IMR-90 (cell line): Measurements from ENCODE around the gene SH3RF3. TPM values are rescaled to one million over a fixed set of nuclear protein-coding genes. Genes with fewer than 3 reads are reported as not detected.
A peak's percentile ranks its signal among the peaks of the same experiment; 100 is the strongest.

ENCODE experiments used
- ATAC-seq: fragments of 200-7000 bp; cut with Tn5 transposase; 2 replicates; pipeline ENCODE4 v1.9.1; 2020; ENCODE audit warnings: low read depth, mild to moderate bottlenecking, moderate library complexity
- BruUV-seq: library from RNA; stranded (reverse); fragments of 400-500 nt; replicated peaks from 2 replicates; lab custom pipeline; 2021; lab: Mats Ljungman, UMichigan
- CTCF ChIA-PET: fragments of 300-600 bp; formaldehyde crosslinking; extraction: SDS; loops from one replicate; lab custom pipeline; 2021; ENCODE audit warnings: antibody characterized with exemption; lab: Yijun Ruan, JAX
- POLR2A ChIA-PET: fragments of 300-600 bp; sonication (Branson Sonifier 250); formaldehyde crosslinking; loops from one replicate; lab custom pipeline; 2022; ENCODE audit warnings: antibody characterized with exemption; ENCODE audit not compliant: unreplicated experiment; lab: Charles Lee
- DNase-seq: peaks from one replicate; pipeline ENCODE4 v3.0.0; 2013
- H2AFZ ChIP-seq: replicated peaks from 2 replicates; pipeline ENCODE3; 2013; ENCODE audit warnings: low read length, mild to moderate bottlenecking; ENCODE audit not compliant: poor library complexity
- H2AK5ac ChIP-seq: 2 replicates; pipeline ENCODE4 v1.6.1; 2013; ENCODE audit warnings: low read depth, low read length, inconsistent platforms
- H2AK9ac ChIP-seq: replicated peaks from 2 replicates; pipeline ENCODE3; 2013; ENCODE audit warnings: mild to moderate bottlenecking, low read depth, low read length, moderate library complexity; ENCODE audit not compliant: poor library complexity
- H2BK120ac ChIP-seq: 2 replicates; pipeline ENCODE4 v1.6.1; 2013; ENCODE audit warnings: low read depth, low read length, inconsistent platforms
- H2BK15ac ChIP-seq: 3 replicates; pipeline ENCODE4 v1.6.1; 2013; ENCODE audit warnings: low read depth, low read length, inconsistent platforms
- H2BK20ac ChIP-seq: 2 replicates; pipeline ENCODE4 v1.6.1; 2013; ENCODE audit warnings: low read depth, mild to moderate bottlenecking, inconsistent platforms, low read length, moderate library complexity
- H2BK5ac ChIP-seq: 2 replicates; pipeline ENCODE4 v1.6.1; 2013; ENCODE audit warnings: mild to moderate bottlenecking, low read depth, low read length, inconsistent platforms; ENCODE audit not compliant: poor library complexity, severe bottlenecking
- H3K14ac ChIP-seq: replicated peaks from 2 replicates; pipeline ENCODE4 v1.6.1; 2013; ENCODE audit warnings: low read depth, low read length, inconsistent platforms
- H3K18ac ChIP-seq: 2 replicates; pipeline ENCODE4 v1.6.1; 2013; ENCODE audit warnings: low read depth, low read length, control low read depth
- H3K23ac ChIP-seq: 2 replicates; pipeline ENCODE4 v1.6.1; 2013; ENCODE audit warnings: low read depth, low read length, inconsistent platforms
- H3K27ac ChIP-seq: 2 replicates; pipeline ENCODE4 v1.5.1; 2013; ENCODE audit warnings: mild to moderate bottlenecking, control low read depth, low read length; ENCODE audit not compliant: insufficient read depth
- H3K27me3 ChIP-seq: 2 replicates; pipeline ENCODE4 v1.6.1; 2013; ENCODE audit warnings: low read length; ENCODE audit not compliant: control insufficient read depth, insufficient read depth
- H3K36me3 ChIP-seq: 2 replicates; pipeline ENCODE4 v1.6.1; 2013; ENCODE audit warnings: low read length, mixed read lengths; ENCODE audit not compliant: control insufficient read depth, insufficient read depth
- H3K4ac ChIP-seq: 2 replicates; pipeline ENCODE4 v1.6.1; 2013; ENCODE audit warnings: low read depth, low read length, inconsistent platforms
- H3K4me1 ChIP-seq: 2 replicates; pipeline ENCODE4 v1.6.1; 2013; ENCODE audit warnings: low read length, mixed read lengths; ENCODE audit not compliant: control insufficient read depth, insufficient read depth
- H3K4me2 ChIP-seq: 2 replicates; pipeline ENCODE4 v1.6.1; 2013; ENCODE audit warnings: low read depth, mild to moderate bottlenecking, control low read depth, low read length, moderate library complexity
- H3K4me3 ChIP-seq: 2 replicates; pipeline ENCODE4 v1.5.1; 2013; ENCODE audit warnings: low read depth, mild to moderate bottlenecking, control low read depth, low read length, moderate library complexity; ENCODE audit not compliant: insufficient read depth
- H3K56ac ChIP-seq: 2 replicates; pipeline ENCODE4 v1.6.1; 2013; ENCODE audit warnings: low read length, inconsistent platforms; ENCODE audit not compliant: insufficient read depth; ENCODE audit errors: extremely low read depth
- H3K79me1 ChIP-seq, 2 experiments: 2 replicates each; pipeline ENCODE4 v1.6.1; 2013; ENCODE audit warnings: low read length in 2 of 2, inconsistent platforms in 1 of 2, low read depth in 1 of 2
- H3K9ac ChIP-seq: 2 replicates; pipeline ENCODE4 v1.6.1; 2013; ENCODE audit warnings: low read depth, low read length, control low read depth
- H3K9me1 ChIP-seq: 2 replicates; pipeline ENCODE4 v1.6.1; 2013; ENCODE audit warnings: low read length, inconsistent platforms; ENCODE audit not compliant: insufficient read depth
- H3K9me3 ChIP-seq: 2 replicates; pipeline ENCODE4 v1.6.1; 2013; ENCODE audit warnings: low read length; ENCODE audit not compliant: control insufficient read depth, insufficient read depth
- H4K20me1 ChIP-seq: 2 replicates; pipeline ENCODE4 v1.6.1; 2013; ENCODE audit warnings: low read length, inconsistent platforms; ENCODE audit not compliant: insufficient read depth
- H4K5ac ChIP-seq: 2 replicates; pipeline ENCODE4 v1.6.1; 2013; ENCODE audit warnings: mild to moderate bottlenecking, low read depth, low read length, control low read depth
- H4K8ac ChIP-seq, 2 experiments: 2 replicates each; pipeline ENCODE4 v1.6.1; 2013; ENCODE audit warnings: low read depth in 2 of 2, low read length in 2 of 2, control low read depth in 1 of 2, inconsistent platforms in 1 of 2
- H4K91ac ChIP-seq: 2 replicates; pipeline ENCODE4 v1.6.1; 2013; ENCODE audit warnings: low read depth, low read length, inconsistent platforms; ENCODE audit not compliant: insufficient read depth
- BHLHE40 ChIP-seq: fragments of 150-350 bp; IDR thresholded peaks from 2 replicates; pipeline ENCODE4 v1.6.1; 2016; ENCODE audit warnings: mild to moderate bottlenecking, low read depth, low read length
- CHD1 ChIP-seq: IDR thresholded peaks from 2 replicates; pipeline ENCODE4 v1.6.1; 2012; ENCODE audit warnings: low read depth, low read length, improper control_type of control experiment
- MXI1 ChIP-seq: IDR thresholded peaks from 2 replicates; pipeline ENCODE4 v1.6.1; 2012; ENCODE audit warnings: low read depth, mild to moderate bottlenecking, low read length, moderate library complexity, borderline replicate concordance
- WGBS, 2 experiments: methylation state at CpG; one replicate each; pipeline versions ENCODE4 v1.1.5 to v1.1.7; 2013; ENCODE audit warnings: missing lambda C conversion rate in 2 of 2; ENCODE audit not compliant: insufficient read length in 1 of 2; ENCODE audit errors: extremely low coverage in 2 of 2; 5-methylcytosine and 5-hydroxymethylcytosine counted together
- dilution Hi-C: fragments of 300-500 bp; cut with HindIII; formaldehyde crosslinking; loops from one replicate; pipeline ENCODE4 v1.14.3; 2018; ENCODE audit warnings: low sequenced_read_pairs; ENCODE audit not compliant: unreplicated experiment
- in situ Hi-C: fragments of 300-500 bp; cut with MboI; formaldehyde crosslinking; loops from 3 replicates; pipeline ENCODE4 v1.14.3; 2019; ENCODE audit warnings: low sequenced_read_pairs, inconsistent platforms, mixed read lengths
- intact Hi-C: fragments of 100-400 bp; cut with micrococcal nuclease; formaldehyde crosslinking; loops from 2 replicates; pipeline ENCODE4 v1.10.0; 2022
- polyA plus RNA-seq, 3 experiments: library from polyadenylated mRNA; depleted of rRNA; stranded (reverse); fragments of >200 nt; gene quantifications; 2 replicates each; pipeline ENCODE4 v1.2.3, GENCODE V29; 2012; ENCODE audit warnings: low replicate concordance in 1 of 3
- total RNA-seq: library from RNA; depleted of rRNA; stranded (reverse); fragments of >200 nt; gene quantifications from 2 replicates; pipeline ENCODE4 v1.2.3, GENCODE V29; 2012

SH3RF3 gene
- total and polyA plus RNA-seq, 2 of the 4 experiments (the other 2 are of a cell fraction) = 3.4 to 5.3 TPM

DNA sequence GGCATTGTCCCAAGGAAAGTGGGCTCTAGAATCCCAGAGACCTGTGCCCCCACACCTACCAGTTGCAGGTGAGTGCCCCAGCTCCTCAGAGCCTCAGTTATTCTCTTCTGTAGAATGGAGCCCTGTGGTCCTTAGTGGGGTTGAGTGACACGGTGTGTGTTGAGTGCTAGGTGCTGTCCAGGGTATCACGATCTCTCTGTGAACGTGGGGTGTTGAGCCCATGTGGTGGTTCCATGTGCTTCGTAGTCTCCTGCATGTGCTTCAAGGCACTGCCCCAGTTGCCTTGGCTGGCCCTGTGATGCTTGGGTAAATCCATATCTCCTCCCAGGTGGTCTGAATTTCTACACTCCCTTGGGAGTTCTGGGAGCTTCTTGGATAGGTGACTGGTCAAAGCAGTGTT is 54.9 kb downstream of the SH3RF3 start:
- DNase-seq = no peak
- H3K56ac ChIP-seq = no peak overlapping the region
- in situ Hi-C loops = no loop called here
- H4K8ac ChIP-seq = peak overlapping the region; percentile 15 to 64; a peak in 2 of 4 replicates
- no peak overlapping the region for H3K4me3 ChIP-seq
- peak overlapping the region; percentile 94 for H2BK120ac ChIP-seq
- ATAC-seq = no peak
- dilution Hi-C loops = no loop called here
- BruUV-seq = no TSS peak
- H2AK5ac ChIP-seq = peak overlapping the region; percentile 94
- intact Hi-C loops = loop anchor here (2.0 kb wide), 1 partner anchor 55 kb away; the partner anchor contains the start of gene SH3RF3
- H2AK9ac ChIP-seq = no peak overlapping the region
- peak overlapping the region; percentile 91 for H2BK5ac ChIP-seq
- no peak overlapping the region for H3K4me2 ChIP-seq
- H3K27ac ChIP-seq = peak overlapping the region; percentile 56; the same call in 1 of the 2 replicates
- peak overlapping the region; percentile 39 for H4K5ac ChIP-seq
- H3K27me3 ChIP-seq = no peaks in the 10 kb centered on the region
- peak overlapping the region; percentile 55; the same call in 2 of the 3 replicates for H2BK15ac ChIP-seq
- peaks cover 71 to 92% of the 10 kb centered on the region in 2 experiments for H3K79me1 ChIP-seq
- peak overlapping the region; percentile 90 for H2BK20ac ChIP-seq
- peaks cover 29% of the 10 kb centered on the region for H3K4me1 ChIP-seq
- ChIA-PET POLR2A (no interaction called here), CTCF (no interaction called here)
- peaks cover 21% of the 10 kb centered on the region for H3K9me1 ChIP-seq
- peaks cover 4% of the 10 kb centered on the region; the same call in 1 of the 2 replicates for H3K9me3 ChIP-seq
- 100% methylated on average over 3 of the region's 4 CpGs; no CpG with 5 or more reads in 1 of the 2 experiments for WGBS, 2 experiments
- peak overlapping the region; percentile 92 for H3K4ac ChIP-seq
- no peak overlapping the region for H3K9ac ChIP-seq
- peak overlapping the region; percentile 76; the same call in 1 of the 2 replicates for H3K23ac ChIP-seq
- peak overlapping the region; percentile 92 for H4K91ac ChIP-seq
- H4K20me1 ChIP-seq = peaks cover 9% of the 10 kb centered on the region; the same call in 1 of the 2 replicates
- H3K36me3 ChIP-seq = no peaks in the 10 kb centered on the region
- TF ChIP-seq CHD1 = no peak
- no peak for TF ChIP-seq MXI1
- no peak for TF ChIP-seq BHLHE40
- peak overlapping the region; percentile 88 for H3K14ac ChIP-seq
- peak overlapping the region; percentile 98 for H3K18ac ChIP-seq
- no peak overlapping the region for H2AFZ ChIP-seq
